ENCODE data around the gene DDX43.
"Not testable (repeated sequence)": the region's sequence is repeated elsewhere in the genome, so short reads cannot be mapped to it uniquely, and the experiment has no call there.

GRCh38 chr6:73392188-73392587 lies 2.4 kb upstream of the DDX43 start:
- TF ChIP-seq POLR2AphosphoS2 (IDR thresholded peaks at IDR 0.05; ENCODE audit: low read depth, low read length); FOXM1 (IDR thresholded peaks at IDR 0.05; ENCODE audit: low read depth, low read length); PKNOX1 (IDR thresholded peaks at IDR 0.05); CTCF (IDR thresholded peaks at IDR 0.05 in 2 of 3, conservative IDR thresholded peaks at IDR 0.05 in 1 of 3; ENCODE audit: control insufficient read depth in 2 of 3, extremely low read depth in 1 of 3, insufficient read depth in 1 of 3, low read depth in 3 of 3, low read length in 3 of 3); ZNF274 (IDR thresholded peaks at IDR 0.05; ENCODE audit: insufficient read depth, insufficient read length); MXI1 (IDR thresholded peaks at IDR 0.05; ENCODE audit: low read depth, low read length); NRF1 (conservative IDR thresholded peaks at IDR 0.05; ENCODE audit: low read depth, low read length); ATF3 (IDR thresholded peaks at IDR 0.05; ENCODE audit: borderline replicate concordance, extremely low read depth, low read depth, low read length); POLR2A (IDR thresholded peaks at IDR 0.05; ENCODE audit: low read depth, low read length): not testable (repeated sequence)
